Right lobe of liver (tissue), 6 donors: ENCODE results near the gene DDX3X. TPM values are rescaled to one million over a fixed set of nuclear protein-coding genes. Genes with fewer than 3 reads are reported as not detected.
A peak's percentile ranks its signal among the peaks of the same experiment; 100 is the strongest.

Source experiments
- ATAC-seq, 4 donors: fragments of 200-7000 bp; cut with Tn5 transposase; one replicate each; pipeline ENCODE4 v1.9.1; 2020; ENCODE audit warnings: mild to moderate bottlenecking in 4 of 4, moderate library complexity in 4 of 4
- DNase-seq, 3 donors: peaks; one replicate each; pipeline ENCODE4 v3.0.0-alpha.2; 2020
- H3K27ac ChIP-seq, 3 donors: fragments of 200-600 bp; one replicate each; pipeline ENCODE4 v1.8.0; 2022
- H3K27me3 ChIP-seq, 2 donors: fragments of 200-600 bp; one replicate each; pipeline ENCODE4 v1.8.0; 2022
- H3K36me3 ChIP-seq, 4 donors: fragments of 200-600 bp; sonication (generic) in 1 of 4; one replicate each; pipeline versions ENCODE4 v1.5.1 to v1.8.0; 2017 to 2022; ENCODE audit warnings: control low read depth in 1 of 4
- H3K4me1 ChIP-seq, 4 donors: fragments of 200-600 bp; sonication (generic) in 1 of 4; one replicate each; pipeline versions ENCODE4 v1.5.1 to v1.8.0; 2017 to 2022; ENCODE audit warnings: control low read depth in 1 of 4
- H3K4me3 ChIP-seq, 3 donors: fragments of 200-600 bp; one replicate each; pipeline ENCODE4 v1.8.0; 2022
- H3K9me3 ChIP-seq, 4 donors: fragments of 200-600 bp; sonication (generic) in 1 of 4; one replicate each; pipeline versions ENCODE4 v1.5.1 to v1.8.0; 2017 to 2022; ENCODE audit warnings: control low read depth in 1 of 4
- CTCF ChIP-seq, 4 donors: fragments of 200-600 bp in 3 of 4; fragments of 450-650 bp in 1 of 4; IDR thresholded peaks; one replicate each; pipeline versions ENCODE4 v1.5.1 to v1.8.0; 2016 to 2022; ENCODE audit warnings: antibody characterized with exemption in 4 of 4, mild to moderate bottlenecking in 2 of 4
- POLR2A ChIP-seq: fragments of 450-650 bp; IDR thresholded peaks from one replicate; pipeline ENCODE4 v1.6.1; 2017; ENCODE audit warnings: antibody characterized with exemption, mild to moderate bottlenecking
- WGBS: methylation state at CpG from one replicate; pipeline ENCODE4 v1.1.6; 2018; ENCODE audit warnings: low coverage, low lambda C conversion rate; ENCODE audit not compliant: insufficient coverage; ENCODE audit errors: missing lambda C conversion rate; 5-methylcytosine and 5-hydroxymethylcytosine counted together
- intact Hi-C, 2 donors: fragments of 100-400 bp; cut with DNase I; formaldehyde crosslinking; loops; one replicate each; pipeline versions ENCODE4 v1.11.2 to v1.14.1; 2022
- total RNA-seq, 6 experiments: library from RNA; depleted of rRNA in 2 of 6; stranded (reverse); fragments of >200 nt in 2 of 6; fragmentation: NEBNext Ultra II Directional in 3 of 6; extraction: Animal tissue kit (Norgen Biotek cat#: 25700) in 3 of 6; gene quantifications; one replicate each; pipeline versions ENCODE4 v1.1.0 to v1.2.4, GENCODE V29; 2016 to 2023
- donor health status: DM: no; HTN: yes; CAD: no.
- donor health status: DM: no; HTN: no; CAD: no.
- donor health status: DM: no; HTN: no; CAD: no.
- donor health status: DM: no; HTN: yes; CAD: no.
- donor health status: DM: no; HTN: yes; CAD: no.

Gene DDX3X
- total RNA-seq, 6 experiments from 2014 or later, result 85.1 to 210 (median 138) TPM

- ATAC-seq (peak; percentile 49 to 68 (median 56)), DNase-seq (peak; percentile 77 to 92 (median 91))
- Histone ChIP-seq H3K4me1 (peaks cover 0 to 54% (median 10%) of the 10 kb centered on the region in 4 donors), H3K4me3 (peak overlapping the region; percentile 86 to 95 (median 93)), H3K36me3 (peaks cover 0 to 16% (median 9%) of the 10 kb centered on the region in 4 donors), H3K9me3 (no peaks in the 10 kb centered on the region), H3K27ac (peak overlapping the region; percentile 99 to 100 (median 100)), H3K27me3 (no peaks in the 10 kb centered on the region)
- 5% methylated on average over 7 of the region's 77 CpGs for WGBS
- intact Hi-C loops, result no loop called here
- TF ChIP-seq CTCF (IDR thresholded peaks at IDR 0.05), result no peak
- peak; percentile 37 for TF ChIP-seq POLR2A
These were observed 618 bp downstream of the DDX3X start for GRCh38 chrX:41334363-41335197.

GRCh38 chrX:41335198-41335957 lies 1.4 kb downstream of the DDX3X start:
- ATAC-seq (no peak), DNase-seq (no peak)
- Histone ChIP-seq H3K27ac (peak overlapping the region; percentile 99 to 100 (median 100)), H3K4me1 (peaks cover 0 to 50% (median 10%) of the 10 kb centered on the region in 4 donors), H3K36me3 (peaks cover 0 to 22% (median 13%) of the 10 kb centered on the region in 4 donors), H3K9me3 (no peaks in the 10 kb centered on the region), H3K4me3 (peak overlapping the region; percentile 86 to 95 (median 93)), H3K27me3 (no peaks in the 10 kb centered on the region)
- intact Hi-C loops, result no loop called here
- WGBS, result 1% methylated on average over 9 of the region's 15 CpGs
- TF ChIP-seq POLR2A (no peak), CTCF (IDR thresholded peaks at IDR 0.05) (no peak)

- H3K27ac ChIP-seq, result peak overlapping the region; percentile 99 to 100 (median 100)
- 18% methylated on average over 6 of the region's 6 CpGs for WGBS
- intact Hi-C loops, result no loop called here
- DNase-seq, result no peak
- no peak for ATAC-seq
- no peak for TF ChIP-seq POLR2A
- H3K4me1 ChIP-seq, result peaks cover 0 to 45% (median 10%) of the 10 kb centered on the region in 4 donors
- no peaks in the 10 kb centered on the region for H3K9me3 ChIP-seq
- H3K36me3 ChIP-seq, result peaks cover 0 to 28% (median 16%) of the 10 kb centered on the region in 4 donors
- no peaks in the 10 kb centered on the region for H3K27me3 ChIP-seq
- H3K4me3 ChIP-seq, result peak overlapping the region; percentile 86 to 95 (median 93)
These were observed 2.0 kb downstream of the DDX3X start for GRCh38 chrX:41335958-41336331.

- intact Hi-C loops, result no loop called here
- TF ChIP-seq POLR2A (no peak), CTCF (IDR thresholded peaks at IDR 0.05) (no peak)
- ATAC-seq (no peak), DNase-seq (no peak)
- H3K4me3 ChIP-seq, result peak overlapping the region; percentile 86 to 95 (median 93)
- H3K36me3 ChIP-seq, result peaks cover 2 to 33% (median 18%) of the 10 kb centered on the region in 4 donors
- H3K4me1 ChIP-seq, result peaks cover 0 to 41% (median 10%) of the 10 kb centered on the region in 4 donors
- WGBS, result 33% methylated on average over 6 of the region's 7 CpGs
- H3K9me3 ChIP-seq, result no peaks in the 10 kb centered on the region
- H3K27ac ChIP-seq, result peak overlapping the region; percentile 1 to 100 (median 99)
- no peaks in the 10 kb centered on the region for H3K27me3 ChIP-seq
These were observed 2.5 kb downstream of the DDX3X start for GRCh38 chrX:41336447-41336846.
